BE2C (cell line): ENCODE measurements around the gene ANKRD12.

ENCODE experiments used
- DNase-seq: peaks from one replicate; pipeline ENCODE4 v3.0.0-alpha.2; 2020
- H3K27me3 ChIP-seq: fragments of 250-450 bp; sonication (Bioruptor Pico); 2 replicates; pipeline ENCODE4 v1.5.1; 2020; ENCODE audit warnings: mild to moderate bottlenecking
- H3K36me3 ChIP-seq: fragments of 250-450 bp; sonication (Bioruptor Pico); 2 replicates; pipeline ENCODE4 v1.5.1; 2020; ENCODE audit warnings: mild to moderate bottlenecking
- H3K4me1 ChIP-seq: fragments of 250-450 bp; sonication (Bioruptor Pico); 2 replicates; pipeline ENCODE4 v1.5.1; 2020
- H3K4me3 ChIP-seq: 2 replicates; pipeline ENCODE4 v1.5.1; 2011; ENCODE audit warnings: low read depth, low read length
- H3K9me3 ChIP-seq: fragments of 250-450 bp; sonication (Bioruptor Pico); 2 replicates; pipeline ENCODE4 v1.5.1; 2020
- CTCF ChIP-seq: IDR thresholded peaks from 2 replicates; pipeline ENCODE4 v1.5.1; 2012; ENCODE audit warnings: mild to moderate bottlenecking, low read depth, low read length

The ANKRD12 gene

GRCh38 chr18:9113468-9114149 lies 23.0 kb upstream of the ANKRD12 start:
- Histone ChIP-seq H3K4me3 (no peak overlapping the region), H3K27me3 (no peaks in the 10 kb centered on the region), H3K36me3 (no peaks in the 10 kb centered on the region; the same call in 1 of the 2 replicates), H3K9me3 (no peaks in the 10 kb centered on the region), H3K4me1 (no peaks in the 10 kb centered on the region)
- TF ChIP-seq CTCF: no peak
- no peak for DNase-seq

- TF ChIP-seq CTCF: no peak
- no peaks in the 10 kb centered on the region for H3K4me1 ChIP-seq
- no peaks in the 10 kb centered on the region for H3K27me3 ChIP-seq
- no peaks in the 10 kb centered on the region for H3K9me3 ChIP-seq
- DNase-seq: no peak
- H3K4me3 ChIP-seq: no peak overlapping the region
- peaks cover 5% of the 10 kb centered on the region for H3K36me3 ChIP-seq
These were observed 20.6 kb upstream of the ANKRD12 start for GRCh38 chr18:9115984-9116383.

GRCh38 chr18:9117980-9118841 lies 18.4 kb upstream of the ANKRD12 start:
- Histone ChIP-seq H3K4me1 (no peaks in the 10 kb centered on the region), H3K4me3 (no peak overlapping the region), H3K36me3 (peaks cover 5% of the 10 kb centered on the region; the same call in 1 of the 2 replicates), H3K9me3 (no peaks in the 10 kb centered on the region), H3K27me3 (no peaks in the 10 kb centered on the region)
- no peak for DNase-seq
- no peak for TF ChIP-seq CTCF

- H3K36me3 ChIP-seq: peaks cover 7% of the 10 kb centered on the region
- no peaks in the 10 kb centered on the region for H3K4me1 ChIP-seq
- no peaks in the 10 kb centered on the region for H3K9me3 ChIP-seq
- no peak for DNase-seq
- H3K4me3 ChIP-seq: no peak overlapping the region
- TF ChIP-seq CTCF: no peak
- no peaks in the 10 kb centered on the region for H3K27me3 ChIP-seq
These were observed 15.8 kb upstream of the ANKRD12 start for GRCh38 chr18:9120796-9121195.

- Histone ChIP-seq H3K27me3 (no peaks in the 10 kb centered on the region), H3K4me3 (no peak overlapping the region), H3K9me3 (no peaks in the 10 kb centered on the region), H3K4me1 (no peaks in the 10 kb centered on the region), H3K36me3 (peaks cover 17% of the 10 kb centered on the region)
- TF ChIP-seq CTCF: no peak
- DNase-seq: no peak
These were observed 13.1 kb upstream of the ANKRD12 start for GRCh38 chr18:9123520-9123919.

- Histone ChIP-seq H3K4me1 (no peaks in the 10 kb centered on the region), H3K36me3 (peaks cover 22% of the 10 kb centered on the region)
- TF ChIP-seq CTCF: no peak
These were observed 11.8 kb upstream of the ANKRD12 start for GRCh38 chr18:9124824-9125223.

More at GRCh38 chr18:9124824-9125223, 11.8 kb upstream of the ANKRD12 start:
- Histone ChIP-seq H3K4me3 (no peak overlapping the region), H3K27me3 (no peaks in the 10 kb centered on the region), H3K9me3 (no peaks in the 10 kb centered on the region)
- no peak for DNase-seq
